Cardiac fibroblast (primary cell): ENCODE results near the gene CA10.

ENCODE experiments used
- DNase-seq, 2 donors: peaks; one replicate each; pipeline versions ENCODE4 v3.0.0 to v3.0.0-alpha.2; 2010; ENCODE audit warnings: low read depth in 2 of 2
- H3K4me3 ChIP-seq, 2 donors: replicated peaks in 1 of 2; 1 replicate in 1 of 2; 2 replicates in 1 of 2; pipeline ENCODE4 v1.5.1; 2011; ENCODE audit warnings: low read depth in 2 of 2, low read length in 2 of 2, mild to moderate bottlenecking in 2 of 2, moderate library complexity in 1 of 2
- CTCF ChIP-seq: IDR thresholded peaks from one replicate; pipeline ENCODE4 v1.5.1; 2011; ENCODE audit warnings: low read depth, mild to moderate bottlenecking, low read length, inconsistent platforms

Gene CA10

GRCh38 chr17:51817117-51817516 lies 341.4 kb downstream of the CA10 start:
- DNase-seq: no peak
- TF ChIP-seq CTCF: no peak
- H3K4me3 ChIP-seq: no peak overlapping the region

- TF ChIP-seq CTCF: no peak
- no peak overlapping the region for H3K4me3 ChIP-seq
Measured at GRCh38 chr17:51815097-51815496, 343.4 kb downstream of the CA10 start.

GRCh38 chr17:51814521-51814920 lies 344.0 kb downstream of the CA10 start:
- no peak for DNase-seq
- H3K4me3 ChIP-seq: no peak overlapping the region
- TF ChIP-seq CTCF: no peak

More at GRCh38 chr17:51815097-51815496, 343.4 kb downstream of the CA10 start:
- DNase-seq: no peak

- TF ChIP-seq CTCF: no peak
- no peak for DNase-seq
- no peak overlapping the region for H3K4me3 ChIP-seq
Measured at GRCh38 chr17:51813784-51814174, 344.7 kb downstream of the CA10 start.

- no peak for DNase-seq
- TF ChIP-seq CTCF: no peak
- no peak overlapping the region for H3K4me3 ChIP-seq
Measured at GRCh38 chr17:51813140-51813783, 345.3 kb downstream of the CA10 start.

- DNase-seq: no peak
- TF ChIP-seq CTCF: no peak
- H3K4me3 ChIP-seq: no peak overlapping the region
Measured at GRCh38 chr17:51807460-51807859, 351.1 kb downstream of the CA10 start.

- DNase-seq: no peak
- no peak for TF ChIP-seq CTCF
- no peak overlapping the region for H3K4me3 ChIP-seq
Measured at GRCh38 chr17:51805765-51806164, 352.7 kb downstream of the CA10 start.
